Breast epithelium (tissue), 3 donors: ENCODE data around the gene CNTN5.

Experiments
- CTCF ChIP-seq, 3 donors: fragments of 450-650 bp; IDR thresholded peaks; one replicate each; pipeline ENCODE4 v1.5.1; 2016 to 2017; ENCODE audit warnings: antibody characterized with exemption in 3 of 3, mild to moderate bottlenecking in 3 of 3, moderate library complexity in 3 of 3
- POLR2A ChIP-seq: fragments of 450-650 bp; IDR thresholded peaks from one replicate; pipeline ENCODE4 v1.6.1; 2016; ENCODE audit warnings: antibody characterized with exemption, mild to moderate bottlenecking, moderate library complexity
- POLR2AphosphoS5 ChIP-seq, 3 donors: sonication (generic); formaldehyde crosslinking; IDR thresholded peaks; one replicate each; pipeline ENCODE4 v1.6.1; 2017; ENCODE audit warnings: antibody characterized with exemption in 3 of 3

DNA sequence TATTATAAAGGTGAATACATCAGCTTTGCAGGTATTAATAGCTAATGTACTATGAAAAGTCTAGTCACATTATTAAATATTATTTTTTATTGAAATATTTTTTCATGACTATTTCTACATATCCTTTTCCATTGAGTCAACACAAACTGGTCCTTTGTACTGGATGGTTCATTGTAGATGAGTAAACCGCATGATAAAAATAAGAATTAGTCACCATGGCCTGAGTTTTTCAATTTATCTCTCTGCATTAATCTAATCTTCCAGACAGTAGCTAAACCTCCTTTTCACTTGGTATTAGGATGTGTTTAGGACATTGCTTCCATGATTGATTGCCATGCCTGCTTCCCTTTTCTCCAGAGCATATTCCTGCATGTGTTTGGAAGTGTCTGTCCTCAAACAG is 1227.0 kb downstream of the CNTN5 start:
- TF ChIP-seq CTCF (IDR thresholded peaks at IDR 0.05) (no peak), POLR2AphosphoS5 (IDR thresholded peaks at IDR 0.05) (no peak), POLR2A (no peak)
